ENCODE data around the gene BASP1.
"Not testable (repeated sequence)": the region's sequence is repeated elsewhere in the genome, so short reads cannot be mapped to it uniquely, and the experiment has no call there.

The BASP1 gene

GRCh38 chr5:17289681-17290539 lies 72.5 kb downstream of the BASP1 start:
- no peak for DNase-seq (ENCODE audit: low read depth)

GRCh38 chr5:17290540-17290974 lies 73.1 kb downstream of the BASP1 start:
- DNase-seq (ENCODE audit: low read depth) = no peak

- no peak for DNase-seq (ENCODE audit: low read depth)
Measured at GRCh38 chr5:17292434-17293015, 75.1 kb downstream of the BASP1 start.

GRCh38 chr5:17294639-17295311 lies 77.3 kb downstream of the BASP1 start:
- no peak for DNase-seq (ENCODE audit: low read depth)

GRCh38 chr5:17295671-17296070 lies 78.2 kb downstream of the BASP1 start:
- DNase-seq (ENCODE audit: low read depth) = no peak

- no peak for DNase-seq (ENCODE audit: low read depth)
Measured at GRCh38 chr5:17302106-17302505, 84.7 kb downstream of the BASP1 start.

GRCh38 chr5:17302604-17303003 lies 85.2 kb downstream of the BASP1 start:
- no peak for DNase-seq (ENCODE audit: low read depth)

GRCh38 chr5:17304282-17304681 lies 86.9 kb downstream of the BASP1 start:
- DNase-seq (ENCODE audit: low read depth) = no peak

GRCh38 chr5:17305017-17305416 lies 87.6 kb downstream of the BASP1 start:
- DNase-seq (ENCODE audit: low read depth) = no peak

- no peak for DNase-seq (ENCODE audit: low read depth)
Measured at GRCh38 chr5:17305964-17306725, 88.7 kb downstream of the BASP1 start.

GRCh38 chr5:17306726-17307091 lies 89.3 kb downstream of the BASP1 start:
- no peak for DNase-seq (ENCODE audit: low read depth)

GRCh38 chr5:17307440-17307839 lies 90.0 kb downstream of the BASP1 start:
- DNase-seq (ENCODE audit: low read depth) = not testable (repeated sequence)

GRCh38 chr5:17308326-17309065 lies 91.1 kb downstream of the BASP1 start:
- no peak for DNase-seq (ENCODE audit: low read depth)

GRCh38 chr5:17309462-17309861 lies 92.0 kb downstream of the BASP1 start:
- no peak for DNase-seq (ENCODE audit: low read depth)

GRCh38 chr5:17310502-17310901 lies 93.1 kb downstream of the BASP1 start:
- not testable (repeated sequence) for DNase-seq (ENCODE audit: low read depth)

GRCh38 chr5:17311811-17312210 lies 94.4 kb downstream of the BASP1 start:
- not testable (repeated sequence) for DNase-seq (ENCODE audit: low read depth)

- DNase-seq (ENCODE audit: low read depth) = no peak
Measured at GRCh38 chr5:17312358-17312757, 94.9 kb downstream of the BASP1 start.

GRCh38 chr5:17314907-17315471 lies 97.6 kb downstream of the BASP1 start:
- peak; percentile 5 for DNase-seq (ENCODE audit: low read depth)

GRCh38 chr5:17315710-17316221 lies 98.3 kb downstream of the BASP1 start:
- peak; percentile 44 for DNase-seq (ENCODE audit: low read depth)

GRCh38 chr5:17316970-17317459 lies 99.6 kb downstream of the BASP1 start:
- no peak for DNase-seq (ENCODE audit: low read depth)

GRCh38 chr5:17317473-17317872 lies 100.0 kb downstream of the BASP1 start:
- no peak for DNase-seq (ENCODE audit: low read depth)
